Colonic mucosa (tissue), 4 donors: ENCODE results near the gene ZNF579. TPM values are rescaled to one million over a fixed set of nuclear protein-coding genes. Genes with fewer than 3 reads are reported as not detected.

Source experiments
- DNase-seq: peaks from one replicate; pipeline ENCODE4 v3.0.0-alpha.2; 2020
- H3K27ac ChIP-seq: fragments of 200-600 bp; one replicate; pipeline ENCODE4 v1.8.0; 2021
- H3K27me3 ChIP-seq: fragments of 200-600 bp; one replicate; pipeline ENCODE4 v1.8.0; 2021
- H3K36me3 ChIP-seq: fragments of 200-600 bp; one replicate; pipeline ENCODE4 v1.8.0; 2021
- H3K4me1 ChIP-seq: fragments of 200-600 bp; one replicate; pipeline ENCODE4 v1.8.0; 2021; ENCODE audit warnings: mild to moderate bottlenecking
- H3K4me3 ChIP-seq: fragments of 200-600 bp; one replicate; pipeline ENCODE4 v1.8.0; 2021
- H3K9ac ChIP-seq, 2 donors: one replicate each; pipeline ENCODE4 v1.7.0; 2013; ENCODE audit warnings: control low read depth in 2 of 2, low read depth in 2 of 2, low read length in 2 of 2
- H3K9me3 ChIP-seq: fragments of 200-600 bp; one replicate; pipeline ENCODE4 v1.8.0; 2021
- CTCF ChIP-seq: fragments of 200-600 bp; IDR thresholded peaks from one replicate; pipeline ENCODE4 v1.8.0; 2022; ENCODE audit warnings: antibody characterized with exemption, mild to moderate bottlenecking
- intact Hi-C: fragments of 100-400 bp; cut with DNase I; formaldehyde crosslinking; loops from one replicate; pipeline ENCODE4 v1.14.1; 2022
- total RNA-seq, 2 donors: library from RNA; stranded (reverse); fragmentation: NEBNext Ultra II Directional in 1 of 2; extraction: Animal tissue kit (Norgen Biotek cat#: 25700) in 1 of 2; gene quantifications; one replicate each; pipeline ENCODE4 v1.2.1, GENCODE V29; 2021
- donor health status: healthy.
- donor health status: DM: no; HTN: no; CAD: no.
- donor health status: DM: no; HTN: no; CAD: no.

Gene ZNF579
- total RNA-seq, 2 donors from 2014 or later: 8.0 to 8.7 TPM

GRCh38 chr19:55619286-55619685, 38.6 kb upstream of the ZNF579 start:
- Histone ChIP-seq H3K27ac (no peak overlapping the region), H3K4me1 (no peaks in the 10 kb centered on the region), H3K9ac (no peak overlapping the region), H3K9me3 (no peaks in the 10 kb centered on the region), H3K4me3 (no peak overlapping the region), H3K36me3 (no peaks in the 10 kb centered on the region), H3K27me3 (no peaks in the 10 kb centered on the region)
- TF ChIP-seq CTCF: no peak
- DNase-seq: no peak
- intact Hi-C loops: no loop called here

DNA sequence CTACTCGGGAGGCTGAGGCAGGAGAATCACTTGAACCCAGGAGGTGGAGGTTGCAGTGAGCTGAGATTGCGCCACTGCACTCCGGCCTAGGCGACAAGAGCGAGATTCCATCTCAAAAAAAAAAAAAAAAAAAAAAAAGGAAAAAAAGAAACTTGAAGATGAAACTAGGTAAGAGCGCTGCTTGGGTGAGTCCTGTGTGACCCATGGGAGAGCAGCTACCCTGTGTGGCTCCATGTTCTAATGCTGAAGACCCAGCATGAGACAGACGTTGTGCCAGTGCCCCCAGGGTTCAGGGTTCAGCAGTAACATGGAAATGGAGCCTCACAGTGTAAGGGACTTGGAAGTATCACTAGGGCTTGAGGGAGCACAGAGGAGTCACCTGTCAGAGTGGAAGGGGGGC, 37.8 kb upstream of the ZNF579 start:
- H3K36me3 ChIP-seq: no peaks in the 10 kb centered on the region
- no peaks in the 10 kb centered on the region for H3K9me3 ChIP-seq
- no peak overlapping the region for H3K4me3 ChIP-seq
- no peak for TF ChIP-seq CTCF
- no peak overlapping the region for H3K27ac ChIP-seq
- no peak for DNase-seq
- H3K4me1 ChIP-seq: no peaks in the 10 kb centered on the region
- H3K27me3 ChIP-seq: no peaks in the 10 kb centered on the region
- intact Hi-C loops: no loop called here
- H3K9ac ChIP-seq: no peak overlapping the region

DNA sequence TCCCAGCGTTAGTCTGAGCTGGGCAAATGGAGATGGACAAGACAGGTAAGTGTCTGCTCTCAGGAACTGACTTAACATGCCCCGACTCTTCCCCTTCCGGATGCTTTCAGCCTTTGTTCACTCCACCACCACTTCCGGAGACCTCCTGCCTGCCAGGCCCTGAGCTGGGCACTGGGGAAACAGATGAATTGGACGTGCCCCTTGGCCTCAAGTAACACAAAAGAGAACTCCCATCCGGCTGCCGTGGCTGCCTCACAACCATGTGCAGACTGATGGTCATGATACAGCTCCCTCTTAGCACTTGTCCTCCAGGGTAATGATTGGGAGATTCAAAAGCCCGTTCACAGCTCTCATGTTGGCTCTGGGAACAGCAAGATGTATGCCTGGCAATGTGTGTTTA, 36.8 kb upstream of the ZNF579 start:
- no peaks in the 10 kb centered on the region for H3K36me3 ChIP-seq
- DNase-seq: no peak
- no peaks in the 10 kb centered on the region for H3K4me1 ChIP-seq
- intact Hi-C loops: no loop called here
- no peak overlapping the region for H3K4me3 ChIP-seq
- H3K9me3 ChIP-seq: no peaks in the 10 kb centered on the region
- no peaks in the 10 kb centered on the region for H3K27me3 ChIP-seq
- H3K9ac ChIP-seq: no peak overlapping the region
- H3K27ac ChIP-seq: no peak overlapping the region
- TF ChIP-seq CTCF: no peak

GRCh38 chr19:55616395-55616875, 35.8 kb upstream of the ZNF579 start:
- no peaks in the 10 kb centered on the region for H3K27me3 ChIP-seq
- no peak overlapping the region for H3K4me3 ChIP-seq
- H3K9ac ChIP-seq: no peak overlapping the region
- H3K9me3 ChIP-seq: no peaks in the 10 kb centered on the region
- H3K4me1 ChIP-seq: no peaks in the 10 kb centered on the region
- intact Hi-C loops: no loop called here
- TF ChIP-seq CTCF: no peak
- no peaks in the 10 kb centered on the region for H3K36me3 ChIP-seq
- no peak overlapping the region for H3K27ac ChIP-seq
- DNase-seq: no peak

DNA sequence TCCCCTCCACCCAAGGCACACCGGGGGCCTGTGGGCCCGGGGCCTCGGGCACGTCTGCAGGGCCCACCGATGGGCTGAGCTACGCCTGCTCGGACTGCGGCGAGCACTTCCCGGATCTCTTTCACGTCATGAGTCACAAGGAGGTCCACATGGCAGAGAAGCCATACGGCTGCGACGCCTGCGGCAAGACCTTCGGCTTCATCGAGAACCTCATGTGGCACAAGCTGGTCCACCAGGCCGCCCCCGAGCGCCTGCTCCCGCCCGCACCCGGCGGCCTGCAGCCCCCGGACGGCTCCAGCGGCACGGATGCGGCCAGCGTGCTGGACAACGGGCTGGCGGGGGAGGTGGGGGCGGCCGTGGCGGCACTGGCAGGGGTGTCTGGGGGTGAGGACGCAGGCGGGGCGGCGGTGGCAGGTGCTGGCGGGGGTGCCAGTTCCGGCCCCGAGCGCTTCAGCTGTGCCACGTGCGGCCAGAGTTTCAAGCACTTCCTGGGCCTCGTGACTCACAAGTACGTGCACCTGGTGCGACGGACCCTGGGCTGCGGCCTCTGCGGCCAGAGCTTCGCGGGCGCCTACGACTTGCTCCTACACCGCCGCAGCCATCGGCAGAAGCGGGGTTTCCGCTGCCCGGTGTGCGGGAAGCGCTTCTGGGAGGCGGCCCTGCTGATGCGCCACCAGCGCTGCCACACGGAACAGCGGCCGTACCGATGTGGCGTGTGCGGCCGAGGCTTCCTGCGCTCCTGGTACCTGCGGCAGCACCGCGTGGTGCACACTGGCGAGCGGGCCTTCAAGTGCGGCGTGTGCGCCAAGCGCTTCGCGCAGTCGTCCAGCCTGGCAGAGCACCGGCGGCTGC, 35.1 kb upstream of the ZNF579 start:
- Histone ChIP-seq H3K36me3 (no peaks in the 10 kb centered on the region), H3K4me1 (no peaks in the 10 kb centered on the region), H3K4me3 (no peak overlapping the region), H3K27me3 (no peaks in the 10 kb centered on the region), H3K9ac (no peak overlapping the region), H3K9me3 (no peaks in the 10 kb centered on the region), H3K27ac (no peak overlapping the region)
- DNase-seq: no peak
- no peak for TF ChIP-seq CTCF
- intact Hi-C loops: no loop called here
